ENCODE data around the gene PTPRN2. TPM values are rescaled to one million over a fixed set of nuclear protein-coding genes. Genes with fewer than 3 reads are reported as not detected.
A peak's percentile ranks its signal among the peaks of the same experiment; 100 is the strongest.

PTPRN2 gene
- total RNA-seq, 3 donors from 2014 or later, result 0.43 to 0.66 (median 0.63) TPM

GRCh38 chr7:158574308-158575036, 13.2 kb downstream of the PTPRN2 start:
- Mint-ChIP-seq H3K36me3 (ENCODE audit: insufficient read depth) (no peaks in the 10 kb centered on the region), H3K9me3 (peaks cover 4% of the 10 kb centered on the region), H3K27me3 (ENCODE audit: low read depth) (peaks cover 12% of the 10 kb centered on the region), H3K4me1 (ENCODE audit: low read depth) (no peaks in the 10 kb centered on the region), H3K4me3 (no peak overlapping the region)
- ATAC-seq (no peak), DNase-seq (no peak)

DNA sequence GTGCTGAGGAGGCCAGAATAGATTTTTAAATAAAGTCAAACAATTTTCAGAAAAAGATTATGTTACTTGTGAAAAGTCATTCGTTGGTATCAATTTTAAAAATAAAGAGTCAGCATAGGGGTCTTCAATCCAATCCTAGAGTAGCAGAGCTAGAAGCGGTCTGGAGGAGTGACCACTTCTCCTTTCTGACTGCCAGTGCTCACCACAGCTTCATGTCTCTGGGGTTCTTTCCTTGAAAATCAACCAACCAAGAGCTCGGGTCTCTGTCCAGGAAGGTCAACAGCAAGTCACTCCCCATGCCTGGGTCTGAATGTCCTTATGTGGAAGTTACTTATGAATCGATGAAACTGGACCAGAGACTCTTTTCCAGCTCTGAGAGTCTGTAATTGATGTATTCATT, 14.3 kb downstream of the PTPRN2 start:
- DNase-seq (no peak), ATAC-seq (no peak)
- Mint-ChIP-seq H3K27me3 (ENCODE audit: low read depth) (peaks cover 19% of the 10 kb centered on the region), H3K9me3 (no peaks in the 10 kb centered on the region), H3K4me1 (ENCODE audit: low read depth) (no peaks in the 10 kb centered on the region), H3K4me3 (no peak overlapping the region), H3K36me3 (ENCODE audit: insufficient read depth) (no peaks in the 10 kb centered on the region)

DNA sequence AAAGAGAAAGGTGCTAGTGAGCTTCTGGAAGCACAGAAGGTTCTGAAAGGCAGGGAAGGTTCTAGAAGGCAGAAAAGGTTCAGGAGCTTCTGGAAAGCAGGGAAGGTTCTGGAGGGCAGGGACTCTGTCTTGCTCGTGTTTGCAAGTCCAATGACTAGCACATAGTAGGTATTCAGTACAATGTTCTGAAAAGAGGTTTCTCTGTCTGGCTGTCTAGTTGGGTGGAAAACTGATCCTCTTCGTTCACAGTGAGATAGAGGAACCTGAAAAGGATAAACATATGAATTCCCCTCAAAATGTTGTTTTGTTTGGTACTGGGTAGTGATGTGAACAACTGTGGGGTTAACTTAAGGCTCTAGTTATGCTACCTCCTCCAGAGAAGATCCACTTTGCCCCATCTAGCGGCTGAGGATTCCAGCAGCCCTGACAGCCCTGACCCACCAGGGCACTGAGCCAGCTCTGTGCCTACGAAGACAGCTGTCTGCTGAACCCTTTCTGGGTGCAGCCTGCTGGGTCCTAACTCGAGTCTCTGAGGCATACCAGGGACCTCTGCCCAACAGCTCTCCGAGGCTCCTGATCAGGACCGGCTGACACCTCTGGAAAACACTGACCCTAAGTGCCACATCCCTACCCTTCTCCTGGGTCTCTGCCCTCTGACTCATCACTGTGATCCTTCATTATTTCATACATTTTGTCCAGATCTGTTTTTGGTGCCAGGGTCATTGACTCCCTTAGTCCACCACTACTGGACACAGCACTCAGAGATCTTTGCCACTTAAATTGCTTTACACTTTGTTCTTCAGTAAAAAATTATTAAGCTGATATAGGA, 15.4 kb downstream of the PTPRN2 start:
- no peaks in the 10 kb centered on the region for H3K9me3 Mint-ChIP-seq
- ATAC-seq, result no peak
- no peaks in the 10 kb centered on the region for H3K36me3 Mint-ChIP-seq (ENCODE audit: insufficient read depth)
- H3K4me1 Mint-ChIP-seq (ENCODE audit: low read depth), result no peaks in the 10 kb centered on the region
- peaks cover 27% of the 10 kb centered on the region for H3K27me3 Mint-ChIP-seq (ENCODE audit: low read depth)
- DNase-seq, result no peak
- H3K4me3 Mint-ChIP-seq, result no peak overlapping the region

DNA sequence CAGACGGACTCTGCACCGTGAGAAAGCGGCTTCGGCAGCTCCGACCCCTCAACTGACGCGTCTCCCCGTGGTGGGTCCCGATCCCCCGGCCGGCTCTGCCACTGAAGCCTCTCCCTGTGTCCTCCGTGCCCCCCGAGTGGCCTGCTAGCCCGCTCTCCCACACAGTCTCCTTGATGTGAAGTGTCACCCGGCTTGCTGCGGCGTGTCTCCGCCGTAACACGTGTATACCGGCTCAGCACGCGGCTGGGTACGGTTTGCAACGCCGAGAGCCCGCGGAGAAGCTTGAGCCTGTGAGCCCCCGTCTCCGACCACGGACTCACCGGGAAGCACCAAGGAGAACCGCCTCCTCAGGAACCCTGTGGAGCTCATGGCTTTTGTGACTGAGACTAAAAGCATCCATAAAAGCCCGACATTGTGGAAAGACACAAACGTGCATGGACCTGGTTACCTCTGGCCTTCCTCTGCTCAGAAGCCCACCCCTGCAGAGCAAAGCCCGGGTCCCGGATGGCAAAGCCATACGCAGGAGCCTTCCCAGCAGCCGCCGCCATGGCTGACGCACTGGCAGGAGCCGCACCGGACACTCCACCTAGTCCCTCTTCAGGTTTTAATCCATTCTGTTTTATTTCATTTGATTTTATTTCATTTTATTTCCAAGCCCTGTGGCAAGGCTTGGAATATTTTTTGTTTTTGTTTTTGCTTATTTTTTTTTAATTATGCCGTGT, 17.0 kb downstream of the PTPRN2 start:
- H3K9me3 Mint-ChIP-seq, result no peaks in the 10 kb centered on the region
- H3K27me3 Mint-ChIP-seq (ENCODE audit: low read depth), result peaks cover 33% of the 10 kb centered on the region
- DNase-seq (no peak), ATAC-seq (no peak)
- H3K4me1 Mint-ChIP-seq (ENCODE audit: low read depth), result no peaks in the 10 kb centered on the region
- no peaks in the 10 kb centered on the region for H3K36me3 Mint-ChIP-seq (ENCODE audit: insufficient read depth)
- H3K4me3 Mint-ChIP-seq, result no peak overlapping the region

GRCh38 chr7:158569858-158570323, 17.7 kb downstream of the PTPRN2 start:
- no peak overlapping the region for H3K4me3 Mint-ChIP-seq
- H3K36me3 Mint-ChIP-seq (ENCODE audit: insufficient read depth), result no peaks in the 10 kb centered on the region
- ATAC-seq, result peak; percentile 18 to 34
- H3K9me3 Mint-ChIP-seq, result no peaks in the 10 kb centered on the region
- no peaks in the 10 kb centered on the region for H3K4me1 Mint-ChIP-seq (ENCODE audit: low read depth)
- peaks cover 35% of the 10 kb centered on the region for H3K27me3 Mint-ChIP-seq (ENCODE audit: low read depth)
- DNase-seq, result no peak

GRCh38 chr7:158568974-158569857, 18.4 kb downstream of the PTPRN2 start:
- ATAC-seq (no peak), DNase-seq (no peak)
- Mint-ChIP-seq H3K4me3 (no peak overlapping the region), H3K27me3 (ENCODE audit: low read depth) (peaks cover 35% of the 10 kb centered on the region), H3K4me1 (ENCODE audit: low read depth) (no peaks in the 10 kb centered on the region), H3K9me3 (no peaks in the 10 kb centered on the region), H3K36me3 (ENCODE audit: insufficient read depth) (no peaks in the 10 kb centered on the region)

DNA sequence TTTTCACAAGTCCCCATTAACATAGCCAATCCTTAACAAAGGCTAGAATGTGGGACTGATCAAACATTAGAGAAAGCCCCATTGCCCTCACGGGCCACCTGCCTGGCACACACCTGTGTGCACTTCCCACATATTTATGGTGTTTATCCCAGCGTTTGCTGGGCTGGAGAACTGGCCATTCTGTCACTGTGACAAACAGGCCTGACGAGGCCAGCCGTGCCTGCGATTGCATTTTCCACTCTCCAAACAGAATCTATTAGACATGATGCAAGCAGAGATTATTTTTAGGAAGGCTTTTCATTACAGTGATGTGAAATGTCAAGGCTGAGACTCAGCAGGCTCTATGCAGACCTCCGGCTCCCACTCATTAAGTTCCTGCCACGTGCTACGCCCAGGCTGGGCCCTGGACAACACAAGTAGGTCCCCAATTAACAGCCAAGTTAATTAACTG, 20.4 kb downstream of the PTPRN2 start:
- H3K9me3 Mint-ChIP-seq, result no peaks in the 10 kb centered on the region
- no peaks in the 10 kb centered on the region for H3K4me1 Mint-ChIP-seq (ENCODE audit: low read depth)
- no peaks in the 10 kb centered on the region for H3K36me3 Mint-ChIP-seq (ENCODE audit: insufficient read depth)
- ATAC-seq, result no peak
- H3K4me3 Mint-ChIP-seq, result no peak overlapping the region
- peaks cover 34% of the 10 kb centered on the region for H3K27me3 Mint-ChIP-seq (ENCODE audit: low read depth)
- DNase-seq, result no peak

GRCh38 chr7:158564663-158565035, 23.0 kb downstream of the PTPRN2 start:
- H3K27me3 Mint-ChIP-seq (ENCODE audit: low read depth), result peaks cover 35% of the 10 kb centered on the region

DNA sequence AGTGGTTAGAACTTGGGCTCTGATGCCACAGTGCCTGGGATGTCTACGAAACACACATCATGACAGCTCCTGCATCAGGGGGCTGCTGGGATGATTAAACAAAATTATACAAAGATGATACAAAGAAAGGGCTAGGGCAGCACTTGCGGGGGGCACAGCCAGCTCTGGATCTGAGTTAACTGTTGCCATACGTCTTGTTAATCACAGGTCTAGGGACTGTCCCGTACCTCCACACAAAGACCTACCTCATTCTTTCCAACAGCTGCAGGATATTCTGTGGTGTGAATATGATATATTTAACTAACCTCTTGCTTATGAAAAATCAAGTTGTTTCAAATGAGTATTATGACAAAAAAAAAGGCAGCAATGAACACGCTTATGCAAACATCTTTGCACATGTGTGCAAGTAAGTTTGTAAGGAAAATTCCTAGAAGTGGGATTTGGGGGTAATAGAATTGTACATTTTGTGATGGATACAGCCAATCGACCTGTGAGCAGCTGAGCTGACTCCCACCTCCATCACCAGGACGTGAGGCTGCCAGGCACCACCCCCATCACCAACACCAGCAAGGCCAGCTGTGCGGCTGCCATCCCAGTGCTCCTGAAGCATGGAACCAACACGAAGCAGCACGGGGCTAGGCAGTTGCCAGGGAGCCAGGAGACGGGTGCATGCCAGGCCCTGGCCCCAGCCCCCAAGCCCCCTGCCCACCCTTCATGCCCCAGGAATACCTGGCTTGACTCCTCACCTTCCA, 23.5 kb downstream of the PTPRN2 start:
- ATAC-seq (no peak), DNase-seq (no peak)
- Mint-ChIP-seq H3K36me3 (ENCODE audit: insufficient read depth) (no peaks in the 10 kb centered on the region), H3K27me3 (ENCODE audit: low read depth) (peaks cover 33% of the 10 kb centered on the region), H3K9me3 (no peaks in the 10 kb centered on the region), H3K4me1 (ENCODE audit: low read depth) (no peaks in the 10 kb centered on the region), H3K4me3 (no peak overlapping the region)

More at GRCh38 chr7:158564663-158565035, 23.0 kb downstream of the PTPRN2 start:
- Mint-ChIP-seq H3K36me3 (ENCODE audit: insufficient read depth) (no peaks in the 10 kb centered on the region), H3K9me3 (no peaks in the 10 kb centered on the region), H3K4me3 (no peak overlapping the region), H3K4me1 (ENCODE audit: low read depth) (no peaks in the 10 kb centered on the region)
- no peak for DNase-seq
- ATAC-seq, result no peak

DNA sequence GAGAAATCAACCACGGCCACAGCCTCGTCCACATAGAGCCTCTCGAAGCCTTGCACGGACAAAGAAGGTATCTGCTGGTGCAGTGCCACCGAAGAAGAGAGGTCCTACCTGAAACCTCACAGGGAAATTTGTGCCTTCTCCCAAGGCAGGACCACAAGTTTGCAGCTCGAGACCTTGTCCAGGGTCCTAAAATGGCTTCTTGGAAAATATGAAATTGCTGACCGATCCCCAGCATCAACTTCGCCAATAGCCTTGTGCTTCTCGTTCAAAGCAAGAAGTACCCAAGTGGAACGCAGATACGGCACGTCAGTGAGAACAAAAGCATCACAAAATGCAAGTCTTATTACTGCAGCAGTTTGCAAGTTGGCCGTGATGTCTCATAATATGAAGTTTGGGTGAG, 24.6 kb downstream of the PTPRN2 start:
- no peaks in the 10 kb centered on the region for H3K4me1 Mint-ChIP-seq (ENCODE audit: low read depth)
- H3K9me3 Mint-ChIP-seq, result no peaks in the 10 kb centered on the region
- no peaks in the 10 kb centered on the region for H3K36me3 Mint-ChIP-seq (ENCODE audit: insufficient read depth)
- no peak overlapping the region for H3K4me3 Mint-ChIP-seq
- peaks cover 27% of the 10 kb centered on the region for H3K27me3 Mint-ChIP-seq (ENCODE audit: low read depth)
- DNase-seq (no peak), ATAC-seq (no peak)

- Mint-ChIP-seq H3K4me1 (ENCODE audit: low read depth) (no peaks in the 10 kb centered on the region), H3K9me3 (no peaks in the 10 kb centered on the region), H3K27me3 (ENCODE audit: low read depth) (peaks cover 22% of the 10 kb centered on the region), H3K4me3 (no peak overlapping the region), H3K36me3 (ENCODE audit: insufficient read depth) (no peaks in the 10 kb centered on the region)
- ATAC-seq, result no peak
- no peak for DNase-seq
Observed at GRCh38 chr7:158562517-158562916, 25.1 kb downstream of the PTPRN2 start.

DNA sequence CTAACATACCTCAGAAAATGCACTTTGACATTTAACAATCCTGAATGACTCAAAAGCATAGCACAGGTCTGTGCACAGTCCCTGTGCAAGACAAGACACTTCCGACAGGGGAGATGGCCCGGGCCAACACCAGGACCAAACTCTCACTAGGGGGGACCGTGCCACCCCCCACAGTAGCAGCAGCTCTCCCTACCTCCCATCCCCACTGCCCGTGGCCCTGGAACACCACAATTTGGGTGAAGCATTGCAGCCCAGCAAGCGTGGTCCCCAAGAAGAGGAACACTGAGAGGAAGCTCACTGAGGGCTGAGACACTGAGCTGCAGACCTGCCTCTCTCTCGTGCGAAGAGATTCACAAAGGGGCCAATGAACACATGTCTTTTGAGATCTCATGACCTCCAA, 26.0 kb downstream of the PTPRN2 start:
- ATAC-seq (no peak), DNase-seq (no peak)
- peaks cover 18% of the 10 kb centered on the region for H3K27me3 Mint-ChIP-seq (ENCODE audit: low read depth)
- H3K9me3 Mint-ChIP-seq, result no peaks in the 10 kb centered on the region
- no peaks in the 10 kb centered on the region for H3K4me1 Mint-ChIP-seq (ENCODE audit: low read depth)
- H3K4me3 Mint-ChIP-seq, result no peak overlapping the region
- H3K36me3 Mint-ChIP-seq (ENCODE audit: insufficient read depth), result no peaks in the 10 kb centered on the region

- ATAC-seq, result no peak
- no peak overlapping the region for H3K4me3 Mint-ChIP-seq
- no peaks in the 10 kb centered on the region for H3K36me3 Mint-ChIP-seq (ENCODE audit: insufficient read depth)
- H3K27me3 Mint-ChIP-seq (ENCODE audit: low read depth), result peaks cover 13% of the 10 kb centered on the region
- no peaks in the 10 kb centered on the region for H3K4me1 Mint-ChIP-seq (ENCODE audit: low read depth)
- DNase-seq, result no peak
- peaks cover 4% of the 10 kb centered on the region for H3K9me3 Mint-ChIP-seq
Observed at GRCh38 chr7:158560386-158560785, 27.2 kb downstream of the PTPRN2 start.

Measured in activated T-cell treated with anti-CD3 and anti-CD28 coated beads, Interleukin-2, amount 50 U/mL, for 4 hours (primary cell).